GM12872 (cell line): ENCODE measurements around the gene SPEG.

ENCODE experiments used
- CTCF ChIP-seq: IDR thresholded peaks from 3 replicates; pipeline ENCODE4 v1.5.1; 2011; ENCODE audit warnings: low read depth, mild to moderate bottlenecking, low read length, moderate library complexity; ENCODE audit not compliant: insufficient read depth

The SPEG gene

GRCh38 chr2:219526320-219527075, 91.9 kb downstream of the SPEG start:
- TF ChIP-seq CTCF, result no peak

DNA sequence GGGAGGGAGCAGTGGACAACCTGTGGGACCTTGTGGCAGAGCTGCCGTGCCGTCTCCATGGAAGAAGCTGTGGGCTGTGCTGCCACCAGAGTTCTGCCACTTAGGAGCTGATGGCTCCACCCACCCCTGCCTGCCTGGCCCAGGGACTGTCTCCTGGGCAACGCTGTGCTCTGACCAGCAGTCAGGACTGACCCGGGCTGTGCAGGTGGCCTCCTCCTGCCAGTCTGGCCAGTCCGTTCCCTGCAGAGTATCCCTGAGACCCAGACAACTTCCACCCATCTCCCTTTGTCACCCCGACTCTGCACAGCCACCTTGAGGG, 92.4 kb downstream of the SPEG start:
- no peak for TF ChIP-seq CTCF

DNA sequence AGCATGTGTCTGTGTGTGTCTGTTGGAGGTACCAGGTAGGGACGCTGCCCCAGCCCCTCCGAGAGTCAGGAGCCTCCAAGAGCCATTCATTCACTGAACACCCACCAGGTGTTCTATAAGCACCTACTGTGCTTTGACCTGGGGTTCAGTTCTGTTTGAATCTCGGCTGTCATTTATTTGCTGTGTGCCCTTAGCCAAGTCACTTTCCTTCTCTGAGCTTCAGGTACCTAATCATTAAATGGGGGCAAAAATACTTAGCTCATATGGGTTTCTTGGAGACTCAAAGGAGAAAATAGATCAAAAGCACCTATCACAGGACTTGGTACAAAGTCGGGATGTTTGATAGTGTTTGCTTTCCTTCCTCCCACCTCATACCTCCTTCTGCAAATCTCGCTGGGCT, 92.8 kb downstream of the SPEG start:
- no peak for TF ChIP-seq CTCF

DNA sequence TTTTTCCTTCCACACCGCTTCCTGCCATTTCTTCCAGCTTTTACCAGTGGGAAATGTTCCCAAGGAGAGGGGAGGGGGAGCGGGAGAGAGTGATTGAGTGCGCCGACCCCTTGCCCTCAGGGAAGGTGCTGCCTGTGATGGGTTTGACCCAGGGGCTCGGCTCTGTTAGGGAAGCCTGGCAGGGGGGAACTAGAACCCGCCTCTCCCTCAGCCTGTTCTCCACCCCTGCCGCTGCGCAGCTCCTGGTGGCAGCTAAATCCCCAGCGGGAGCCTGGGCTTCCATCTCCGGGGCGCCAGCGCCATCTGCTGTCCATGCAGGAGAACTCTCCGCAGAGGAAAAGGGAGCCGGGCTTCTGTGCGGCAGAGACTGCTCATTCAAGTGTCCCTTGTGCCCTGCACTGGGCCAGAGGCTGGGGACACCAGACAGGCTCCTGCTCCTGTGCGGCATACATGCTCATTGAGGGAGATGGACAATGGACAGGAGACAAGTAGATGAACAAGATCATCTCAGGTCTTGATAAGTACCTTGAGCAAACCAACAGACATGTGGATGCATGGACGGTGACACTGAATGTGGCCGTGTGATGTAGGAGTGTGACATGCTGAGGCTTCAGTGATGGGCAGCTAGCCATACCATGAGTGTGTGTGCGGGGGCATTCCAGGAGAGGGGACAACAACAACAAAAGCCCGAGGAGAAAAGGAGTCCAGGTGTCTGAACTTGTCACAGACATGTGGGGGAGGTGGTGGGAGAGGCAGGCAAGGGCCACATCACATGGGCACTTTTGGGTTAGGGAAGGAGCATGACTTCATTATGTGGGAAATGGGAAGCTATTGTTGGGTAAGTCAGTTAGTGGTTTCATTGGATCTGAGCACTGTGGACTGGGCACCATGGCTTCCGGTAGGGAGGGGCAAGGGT, 95.7 kb downstream of the SPEG start:
- peak; percentile 93 for TF ChIP-seq CTCF

DNA sequence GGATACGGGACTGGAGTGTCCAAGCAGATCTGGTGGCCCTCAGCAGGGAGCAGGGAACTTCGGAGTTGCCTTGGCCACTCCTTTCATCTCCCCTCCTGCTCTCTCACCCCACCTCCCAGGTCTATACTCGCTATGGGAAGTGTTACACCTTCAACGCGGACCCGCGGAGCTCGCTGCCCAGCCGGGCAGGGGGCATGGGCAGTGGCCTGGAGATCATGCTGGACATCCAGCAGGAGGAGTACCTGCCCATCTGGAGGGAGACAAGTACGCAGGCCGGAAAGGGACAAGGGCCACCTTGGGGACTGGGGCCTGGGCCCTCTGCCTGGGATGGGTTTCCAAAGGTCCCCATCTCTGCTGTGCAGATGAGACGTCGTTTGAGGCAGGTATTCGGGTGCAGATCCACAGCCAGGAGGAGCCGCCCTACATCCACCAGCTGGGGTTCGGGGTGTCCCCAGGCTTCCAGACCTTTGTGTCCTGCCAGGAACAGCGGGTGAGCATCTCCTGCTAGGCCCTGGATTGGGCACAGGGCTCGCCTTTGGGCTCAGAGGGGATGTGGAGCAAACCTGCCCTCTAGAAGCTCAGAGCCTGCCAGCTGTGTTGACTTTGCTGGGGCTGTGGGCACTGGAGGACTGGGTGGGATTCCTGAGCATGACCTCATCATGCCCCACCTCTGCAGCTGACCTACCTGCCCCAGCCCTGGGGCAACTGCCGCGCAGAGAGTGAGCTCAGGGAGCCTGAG, 97.2 kb downstream of the SPEG start:
- no peak for TF ChIP-seq CTCF

DNA sequence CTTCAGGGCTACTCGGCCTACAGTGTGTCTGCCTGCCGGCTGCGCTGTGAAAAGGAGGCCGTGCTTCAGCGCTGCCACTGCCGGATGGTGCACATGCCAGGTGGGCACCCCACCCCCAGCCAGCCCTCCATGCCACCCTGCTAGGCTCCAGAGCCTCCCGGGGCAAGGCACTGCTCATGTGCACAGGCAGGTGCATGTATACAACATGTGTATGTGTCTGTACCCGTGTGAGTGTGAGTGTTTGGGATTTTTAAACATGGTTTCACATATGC, 97.7 kb downstream of the SPEG start:
- TF ChIP-seq CTCF, result no peak

- no peak for TF ChIP-seq CTCF
These were observed 99.5 kb downstream of the SPEG start for GRCh38 chr2:219533930-219534661.
